A204.1 (cell line): ENCODE results near the gene KCNJ6.

Experiments
- FAIRE-seq: peaks from 2 replicates; lab custom pipeline; 2012; peaks lifted over from hg19 to GRCh38; lab: Jason Lieb, UNC

The KCNJ6 gene

GRCh38 chr21:37815893-37816292 lies 100.4 kb downstream of the KCNJ6 start:
- no peak for FAIRE-seq

- FAIRE-seq: no peak
Measured at GRCh38 chr21:37811711-37812110, 104.5 kb downstream of the KCNJ6 start.

GRCh38 chr21:37808261-37808660 lies 108.0 kb downstream of the KCNJ6 start:
- no peak for FAIRE-seq

GRCh38 chr21:37805266-37805665 lies 111.0 kb downstream of the KCNJ6 start:
- FAIRE-seq: no peak

GRCh38 chr21:37804001-37804400 lies 112.3 kb downstream of the KCNJ6 start:
- no peak for FAIRE-seq

GRCh38 chr21:37803101-37803651 lies 113.1 kb downstream of the KCNJ6 start:
- FAIRE-seq: no peak

GRCh38 chr21:37800456-37801061 lies 115.7 kb downstream of the KCNJ6 start:
- no peak for FAIRE-seq

- FAIRE-seq: no peak
Measured at GRCh38 chr21:37800057-37800455, 116.2 kb downstream of the KCNJ6 start.

GRCh38 chr21:37799211-37800056 lies 116.8 kb downstream of the KCNJ6 start:
- no peak for FAIRE-seq

- FAIRE-seq: no peak
Measured at GRCh38 chr21:37797403-37797802, 118.9 kb downstream of the KCNJ6 start.

GRCh38 chr21:37796011-37796410 lies 120.2 kb downstream of the KCNJ6 start:
- FAIRE-seq: no peak

GRCh38 chr21:37793660-37794059 lies 122.6 kb downstream of the KCNJ6 start:
- no peak for FAIRE-seq

GRCh38 chr21:37792046-37792445 lies 124.2 kb downstream of the KCNJ6 start:
- no peak for FAIRE-seq

GRCh38 chr21:37790905-37791304 lies 125.4 kb downstream of the KCNJ6 start:
- no peak for FAIRE-seq

- FAIRE-seq: no peak
Measured at GRCh38 chr21:37788503-37788902, 127.8 kb downstream of the KCNJ6 start.

- FAIRE-seq: no peak
Measured at GRCh38 chr21:37787456-37787855, 128.8 kb downstream of the KCNJ6 start.

GRCh38 chr21:37784591-37785318 lies 131.5 kb downstream of the KCNJ6 start:
- no peak for FAIRE-seq

GRCh38 chr21:37783016-37783415 lies 133.2 kb downstream of the KCNJ6 start:
- FAIRE-seq: no peak

GRCh38 chr21:37780991-37781983 lies 135.0 kb downstream of the KCNJ6 start:
- no peak for FAIRE-seq

- FAIRE-seq: no peak
Measured at GRCh38 chr21:37771181-37771580, 145.1 kb downstream of the KCNJ6 start.

- no peak for FAIRE-seq
Measured at GRCh38 chr21:37770461-37770860, 145.8 kb downstream of the KCNJ6 start.

GRCh38 chr21:37769656-37770055 lies 146.6 kb downstream of the KCNJ6 start:
- no peak for FAIRE-seq
